ENCODE measurements around the gene CCM2.
A peak's percentile ranks its signal among the peaks of the same experiment; 100 is the strongest.
"Not testable (repeated sequence)": the region's sequence is repeated elsewhere in the genome, so short reads cannot be mapped to it uniquely, and the experiment has no call there.

The CCM2 gene

GRCh38 chr7:45105588-45106188 is 105.7 kb downstream of the CCM2 start:
- no peak for DNase-seq

GRCh38 chr7:45106820-45107219 is 106.8 kb downstream of the CCM2 start:
- no peak for DNase-seq

- DNase-seq = no peak
Observed at GRCh38 chr7:45107356-45107755, 107.4 kb downstream of the CCM2 start.

DNA sequence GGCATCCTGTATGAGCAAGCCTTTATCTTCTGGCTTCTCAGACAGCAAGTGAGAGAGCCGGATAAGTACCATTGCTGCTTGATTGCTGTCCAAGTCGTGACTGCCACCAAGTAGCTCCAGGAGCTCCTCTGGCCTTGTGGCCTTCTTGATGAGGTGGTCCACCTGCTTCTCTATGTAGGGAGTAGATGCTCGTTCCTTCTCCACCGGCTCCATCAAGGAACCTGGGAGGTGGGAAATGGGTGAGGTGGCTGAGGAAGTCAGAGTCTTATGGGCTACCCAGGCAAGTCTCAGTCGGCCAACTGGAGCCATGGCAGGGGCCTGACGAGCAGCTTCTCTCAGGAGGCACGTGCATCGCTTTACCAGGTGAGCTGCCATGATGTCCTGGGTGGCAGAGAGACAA is 108.9 kb downstream of the CCM2 start:
- no peak for DNase-seq

- peak; percentile 91 for DNase-seq
Observed at GRCh38 chr7:45111298-45112223, 111.6 kb downstream of the CCM2 start, which contains the start of gene TBRG4. Gene TBRG4, minus strand, starts transcription at chr7:45111697. Its CDS starts 2,460 bp downstream, at chr7:45109237.

- DNase-seq = no peak
Observed at GRCh38 chr7:45112648-45113047, 112.6 kb downstream of the CCM2 start.

DNA sequence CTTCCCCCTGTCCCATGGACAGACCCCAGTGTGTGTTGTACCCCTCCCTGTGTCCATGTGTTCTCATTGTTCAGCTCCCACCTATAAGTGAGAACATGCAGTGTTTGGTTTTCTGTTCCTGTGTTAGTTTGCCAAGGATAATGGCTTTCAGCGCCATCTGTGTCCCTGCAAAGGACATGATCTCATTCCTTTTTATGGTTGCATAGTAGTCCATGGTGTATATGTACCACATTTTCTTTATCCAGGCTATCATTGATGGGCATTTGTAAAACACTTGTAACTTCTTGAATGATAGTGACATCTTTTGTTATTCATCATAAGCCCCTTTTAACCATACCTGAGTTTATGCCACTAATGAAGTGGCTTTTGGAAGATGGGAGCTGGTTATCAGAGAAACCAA is 114.3 kb downstream of the CCM2 start:
- not testable (repeated sequence) for DNase-seq

DNA sequence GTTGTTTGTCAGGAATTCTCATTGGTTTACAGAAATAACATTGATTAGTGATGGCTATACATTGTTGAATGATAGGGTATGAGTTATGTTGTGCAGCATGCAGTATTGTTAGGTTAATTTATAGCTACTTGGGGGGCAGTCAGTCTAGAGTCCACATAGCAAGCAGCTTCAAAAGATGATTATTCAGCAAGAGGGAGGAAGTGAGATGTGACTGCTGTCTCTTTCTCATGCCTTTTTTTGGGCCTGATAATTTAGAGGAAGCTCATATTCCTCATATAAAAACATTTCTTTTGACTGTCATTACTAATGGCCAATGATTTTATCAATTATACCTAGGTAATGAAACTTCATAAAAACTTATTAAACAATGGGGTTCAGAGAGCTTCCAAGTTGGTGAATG is 114.9 kb downstream of the CCM2 start:
- no peak for DNase-seq

- DNase-seq = no peak
Observed at GRCh38 chr7:45116048-45116447, 116.0 kb downstream of the CCM2 start.

DNA sequence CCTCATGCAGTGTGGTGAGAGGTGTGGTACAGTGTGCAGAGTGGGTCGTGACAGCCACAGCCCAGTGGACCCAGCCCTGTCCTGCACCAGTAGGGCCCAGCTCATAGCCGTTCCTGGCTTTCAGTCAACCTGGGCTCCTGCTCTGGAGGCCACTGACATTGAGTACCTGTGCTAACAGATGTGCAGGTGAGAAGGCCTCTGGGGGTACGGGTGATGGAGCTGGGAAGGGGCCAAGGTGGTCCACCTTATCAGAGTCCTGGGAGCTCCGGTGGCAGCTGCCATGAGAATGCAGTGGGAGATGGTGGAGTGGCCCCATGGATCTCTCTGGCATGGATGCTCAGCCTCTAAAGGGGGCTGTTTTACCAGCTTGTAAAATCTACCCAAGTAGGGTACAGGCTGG is 117.6 kb downstream of the CCM2 start:
- no peak for DNase-seq

DNA sequence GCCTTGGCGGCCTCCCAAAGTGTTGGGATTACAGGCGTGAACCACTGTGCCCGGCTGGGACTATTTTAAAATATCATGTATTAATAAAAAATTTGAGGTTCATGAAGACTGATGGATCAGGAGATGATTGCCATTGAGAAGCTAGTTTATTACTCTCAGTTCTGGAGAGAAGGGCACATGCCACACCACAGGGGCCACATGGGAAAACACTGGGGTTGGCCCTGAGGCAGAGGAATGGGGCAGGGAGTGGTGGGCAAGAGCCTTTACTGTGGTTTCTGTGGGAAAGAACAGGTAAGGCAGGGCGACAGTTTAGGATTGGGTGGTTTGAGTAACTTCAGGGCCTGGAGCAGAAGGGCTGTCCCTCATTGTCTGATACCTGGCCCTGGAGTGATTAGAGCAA is 118.3 kb downstream of the CCM2 start:
- no peak for DNase-seq

- DNase-seq = no peak
Observed at GRCh38 chr7:45118889-45119331, 118.9 kb downstream of the CCM2 start.

DNA sequence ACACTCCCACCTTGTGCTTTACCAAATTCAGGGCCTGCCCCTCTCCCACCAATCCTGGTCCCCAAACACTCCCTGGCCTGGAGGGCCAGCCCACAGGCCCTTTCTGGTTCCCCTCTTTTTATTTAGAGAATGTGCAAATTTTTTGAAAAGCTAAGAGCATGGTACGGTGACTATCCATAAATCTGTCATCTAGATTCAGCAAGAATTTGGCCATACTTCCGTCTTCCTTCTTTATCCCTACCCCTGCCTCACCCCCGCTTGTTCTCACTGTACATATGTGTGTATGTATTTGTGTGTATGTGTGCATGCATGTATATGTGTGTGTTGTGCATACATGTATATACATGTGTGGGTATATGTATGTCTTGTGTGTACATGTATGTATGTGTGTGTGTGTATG is 119.5 kb downstream of the CCM2 start:
- DNase-seq = no peak

- no peak for DNase-seq
Observed at GRCh38 chr7:45122975-45123860, 123.2 kb downstream of the CCM2 start.

DNA sequence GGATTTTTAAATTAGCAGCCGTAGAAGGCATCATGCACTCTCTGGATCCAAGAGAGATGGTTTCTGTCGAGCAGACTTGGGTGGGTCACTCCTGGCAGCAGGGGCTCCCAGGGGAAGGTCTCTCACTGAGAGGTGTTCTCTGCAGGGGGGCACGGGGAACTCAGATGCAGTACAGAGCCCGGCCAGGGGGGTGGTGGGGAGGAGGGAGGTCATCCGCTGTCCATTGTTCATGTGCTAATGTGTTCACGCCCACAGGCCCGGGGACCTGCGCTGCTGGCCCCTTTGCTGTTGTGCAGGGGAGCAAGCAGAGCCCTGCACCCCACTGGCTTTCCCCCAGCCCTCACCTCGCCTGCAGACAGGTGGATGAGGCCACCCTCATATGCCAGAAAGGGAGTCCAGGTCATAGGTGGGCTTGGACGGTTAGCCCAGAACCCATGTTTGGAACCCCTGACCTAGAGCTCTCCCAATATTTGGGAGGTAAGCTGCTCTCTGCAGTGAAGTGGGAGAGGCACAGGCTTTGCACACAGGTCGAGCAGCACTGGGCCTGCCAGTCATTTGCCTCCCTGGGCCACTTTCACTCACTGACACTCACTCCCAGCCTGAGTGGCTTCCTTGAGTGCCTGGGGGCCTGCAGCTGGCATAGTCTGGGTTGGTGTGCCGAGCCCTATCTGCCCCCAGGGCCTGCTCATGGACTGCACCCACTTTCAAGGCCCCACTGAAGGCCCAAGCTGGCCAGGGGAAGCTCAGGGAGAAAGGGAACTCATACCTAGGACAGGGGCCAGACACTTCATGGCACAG is 124.1 kb downstream of the CCM2 start:
- DNase-seq = peak; percentile 4

DNA sequence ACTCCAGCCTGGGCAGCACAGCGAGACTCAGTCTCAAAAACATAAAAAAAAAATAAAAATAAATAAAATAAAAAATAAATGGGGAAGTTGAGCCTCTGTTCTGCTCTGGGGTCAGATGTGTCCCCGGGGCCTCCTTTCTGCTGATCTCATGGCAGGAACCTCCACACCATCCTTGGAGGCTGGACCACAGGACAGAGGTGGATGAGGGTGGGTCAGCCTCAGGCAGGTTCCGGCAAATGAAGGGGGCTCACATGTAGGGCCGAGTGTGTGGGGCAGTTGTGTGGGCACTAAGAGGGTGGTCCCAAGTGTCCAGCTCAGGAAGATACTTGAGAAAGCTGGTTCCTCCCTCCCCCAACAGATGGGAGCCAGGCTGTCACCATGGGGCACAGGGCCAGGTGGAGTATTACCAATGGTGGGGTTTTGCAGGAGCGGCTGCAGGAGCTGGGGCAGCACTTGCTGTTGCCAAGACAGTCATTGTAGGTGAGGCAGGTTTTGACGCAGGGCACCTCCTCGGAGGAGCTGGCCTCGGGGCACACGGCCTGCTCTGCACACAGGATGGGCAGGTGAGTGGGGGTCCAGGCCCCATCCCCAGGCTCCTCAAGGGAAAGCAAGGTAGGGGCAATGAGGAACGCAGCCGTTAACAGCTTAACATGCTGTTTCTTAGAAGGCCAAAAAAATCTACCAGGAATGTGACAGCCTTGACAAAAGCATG is 125.3 kb downstream of the CCM2 start:
- DNase-seq = no peak

All from COR-L47 (cell line).